ENCODE measurements around the gene VPS37D. TPM values are rescaled to one million over a fixed set of nuclear protein-coding genes. Genes with fewer than 3 reads are reported as not detected.

Gene VPS37D
- total RNA-seq, 1 experiment from 2014 or later, result 5.7 TPM

DNA sequence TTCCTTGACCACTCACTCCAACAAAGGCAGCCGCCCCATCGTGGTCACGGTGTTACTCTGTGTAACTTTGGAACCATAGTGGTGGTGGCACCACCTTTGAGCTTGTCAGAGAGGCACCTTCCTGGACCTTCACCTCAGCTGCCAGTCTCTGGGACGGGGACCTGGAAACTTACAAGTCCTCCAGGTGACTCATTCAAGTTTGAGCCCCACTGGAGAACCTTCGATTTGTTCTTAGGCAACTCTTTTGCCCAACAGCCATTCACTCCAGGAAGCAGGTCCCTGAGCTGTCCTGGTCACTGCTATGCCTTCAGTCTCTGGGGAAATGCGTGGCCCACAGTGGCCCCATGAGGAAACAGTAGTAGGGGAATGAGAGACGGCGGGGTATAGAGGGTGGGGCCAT lies 34.6 kb downstream of the VPS37D start:
- Mint-ChIP-seq H3K27ac (peak overlapping the region; percentile 41; the same call in 1 of the 2 replicates), H3K4me1 (peaks cover 15% of the 10 kb centered on the region), H3K36me3 (peaks cover 17% of the 10 kb centered on the region), H3K9me3 (no peaks in the 10 kb centered on the region), H3K27me3 (ENCODE audit: low read depth) (no peaks in the 10 kb centered on the region), H3K4me3 (no peak overlapping the region)
- no peak for DNase-seq (ENCODE audit: low spot score)
- ChIA-PET CTCF (interaction anchor here (0.6 to 8.0 kb wide), 10 partner anchors 9 to 96 kb away, joined by 3 to 61 read pairs (median 8); partner anchors contain the start of gene VPS37D), POLR2A (interaction anchor here (0.6 to 1.1 kb wide), 3 partner anchors 10 to 153 kb away, joined by 3 to 5 read pairs (median 3); no protein-coding TSS in a partner anchor)
- no peak for TF ChIP-seq TP53 (CRISPR knock-in tag; IDR thresholded peaks at IDR 0.05)
- no peak for TF ChIP-seq FOXJ3 (CRISPR knock-in tag; IDR thresholded peaks at IDR 0.05; ENCODE audit: borderline replicate concordance)
- TF ChIP-seq, protein P1, sequence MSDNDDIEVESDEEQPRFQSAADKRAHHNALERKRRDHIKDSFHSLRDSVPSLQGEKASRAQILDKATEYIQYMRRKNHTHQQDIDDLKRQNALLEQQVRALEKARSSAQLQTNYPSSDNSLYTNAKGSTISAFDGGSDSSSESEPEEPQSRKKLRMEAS (CRISPR knock-in tag; IDR thresholded peaks at IDR 0.05), result no peak
- TF ChIP-seq, protein P2, sequence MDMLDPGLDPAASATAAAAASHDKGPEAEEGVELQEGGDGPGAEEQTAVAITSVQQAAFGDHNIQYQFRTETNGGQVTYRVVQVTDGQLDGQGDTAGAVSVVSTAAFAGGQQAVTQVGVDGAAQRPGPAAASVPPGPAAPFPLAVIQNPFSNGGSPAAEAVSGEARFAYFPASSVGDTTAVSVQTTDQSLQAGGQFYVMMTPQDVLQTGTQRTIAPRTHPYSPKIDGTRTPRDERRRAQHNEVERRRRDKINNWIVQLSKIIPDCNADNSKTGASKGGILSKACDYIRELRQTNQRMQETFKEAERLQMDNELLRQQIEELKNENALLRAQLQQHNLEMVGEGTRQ (CRISPR knock-in tag; IDR thresholded peaks at IDR 0.05), result no peak
- TF ChIP-seq RELA (CRISPR knock-in tag; IDR thresholded peaks at IDR 0.05; ENCODE audit: borderline replicate concordance), result no peak
- ATAC-seq, result no peak

DNA sequence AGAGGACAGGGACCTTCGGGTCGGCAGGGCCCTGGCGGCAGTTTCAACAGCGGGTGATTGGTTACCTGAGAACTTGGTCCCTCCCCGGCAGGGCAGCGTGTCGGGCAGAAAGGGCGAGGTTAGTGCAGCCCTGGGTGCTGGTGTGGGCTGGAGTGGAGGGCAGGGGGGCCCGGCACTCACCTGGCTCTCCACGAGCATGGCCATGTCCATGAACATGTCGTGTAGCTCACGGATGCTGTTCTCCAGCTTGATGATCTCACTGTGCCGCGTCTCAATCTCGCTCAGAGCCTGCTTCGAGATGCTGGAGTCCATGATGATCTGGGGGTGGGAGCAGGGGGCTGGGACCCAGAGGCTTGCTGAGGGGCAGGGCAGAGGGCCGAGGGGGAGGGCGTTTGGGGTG lies 35.0 kb downstream of the VPS37D start:
- H3K4me1 Mint-ChIP-seq, result peaks cover 15% of the 10 kb centered on the region
- peaks cover 14% of the 10 kb centered on the region for H3K36me3 Mint-ChIP-seq
- ChIA-PET CTCF (interaction anchor here (0.6 to 8.0 kb wide), 10 partner anchors 9 to 108 kb away, joined by 3 to 61 read pairs (median 8); partner anchors contain the start of gene VPS37D), POLR2A (interaction anchor here (0.6 to 1.1 kb wide), 2 partner anchors 22 to 235 kb away, joined by 3 to 5 read pairs; no protein-coding TSS in a partner anchor)
- H3K9me3 Mint-ChIP-seq, result no peaks in the 10 kb centered on the region
- no peak for ATAC-seq
- no peaks in the 10 kb centered on the region for H3K27me3 Mint-ChIP-seq (ENCODE audit: low read depth)
- H3K4me3 Mint-ChIP-seq, result no peak overlapping the region
- DNase-seq (ENCODE audit: low spot score), result no peak
- no peak overlapping the region for H3K27ac Mint-ChIP-seq
- TF ChIP-seq TP53 (CRISPR knock-in tag; IDR thresholded peaks at IDR 0.05) (no peak), ZNF671 (CRISPR knock-in tag; IDR thresholded peaks at IDR 0.05) (no peak), JUN (CRISPR knock-in tag; IDR thresholded peaks at IDR 0.05) (no peak), JAZF1 (CRISPR knock-in tag; IDR thresholded peaks at IDR 0.05) (no peak), ATF1 (CRISPR knock-in tag; IDR thresholded peaks at IDR 0.05) (no peak), HMGA2 (CRISPR knock-in tag; IDR thresholded peaks at IDR 0.05) (no peak), NR3C1 (CRISPR knock-in tag; conservative IDR thresholded peaks at IDR 0.05; ENCODE audit: low read depth) (no peak), NR1H2 (CRISPR knock-in tag; IDR thresholded peaks at IDR 0.05) (no peak), SOX15 (CRISPR knock-in tag; IDR thresholded peaks at IDR 0.05) (no peak), GRHL2 (CRISPR knock-in tag; IDR thresholded peaks at IDR 0.05; ENCODE audit: insufficient replicate concordance, severe bottlenecking) (no peak), ZNF423 (CRISPR knock-in tag; IDR thresholded peaks at IDR 0.05) (no peak), ZNF219 (CRISPR knock-in tag; IDR thresholded peaks at IDR 0.05; ENCODE audit: borderline replicate concordance) (no peak)
- TF ChIP-seq, protein P1 (CRISPR knock-in tag; IDR thresholded peaks at IDR 0.05), result no peak
- TF ChIP-seq, protein P3, sequence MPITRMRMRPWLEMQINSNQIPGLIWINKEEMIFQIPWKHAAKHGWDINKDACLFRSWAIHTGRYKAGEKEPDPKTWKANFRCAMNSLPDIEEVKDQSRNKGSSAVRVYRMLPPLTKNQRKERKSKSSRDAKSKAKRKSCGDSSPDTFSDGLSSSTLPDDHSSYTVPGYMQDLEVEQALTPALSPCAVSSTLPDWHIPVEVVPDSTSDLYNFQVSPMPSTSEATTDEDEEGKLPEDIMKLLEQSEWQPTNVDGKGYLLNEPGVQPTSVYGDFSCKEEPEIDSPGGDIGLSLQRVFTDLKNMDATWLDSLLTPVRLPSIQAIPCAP (CRISPR knock-in tag; IDR thresholded peaks at IDR 0.05), result no peak
- TF ChIP-seq, protein P4, sequence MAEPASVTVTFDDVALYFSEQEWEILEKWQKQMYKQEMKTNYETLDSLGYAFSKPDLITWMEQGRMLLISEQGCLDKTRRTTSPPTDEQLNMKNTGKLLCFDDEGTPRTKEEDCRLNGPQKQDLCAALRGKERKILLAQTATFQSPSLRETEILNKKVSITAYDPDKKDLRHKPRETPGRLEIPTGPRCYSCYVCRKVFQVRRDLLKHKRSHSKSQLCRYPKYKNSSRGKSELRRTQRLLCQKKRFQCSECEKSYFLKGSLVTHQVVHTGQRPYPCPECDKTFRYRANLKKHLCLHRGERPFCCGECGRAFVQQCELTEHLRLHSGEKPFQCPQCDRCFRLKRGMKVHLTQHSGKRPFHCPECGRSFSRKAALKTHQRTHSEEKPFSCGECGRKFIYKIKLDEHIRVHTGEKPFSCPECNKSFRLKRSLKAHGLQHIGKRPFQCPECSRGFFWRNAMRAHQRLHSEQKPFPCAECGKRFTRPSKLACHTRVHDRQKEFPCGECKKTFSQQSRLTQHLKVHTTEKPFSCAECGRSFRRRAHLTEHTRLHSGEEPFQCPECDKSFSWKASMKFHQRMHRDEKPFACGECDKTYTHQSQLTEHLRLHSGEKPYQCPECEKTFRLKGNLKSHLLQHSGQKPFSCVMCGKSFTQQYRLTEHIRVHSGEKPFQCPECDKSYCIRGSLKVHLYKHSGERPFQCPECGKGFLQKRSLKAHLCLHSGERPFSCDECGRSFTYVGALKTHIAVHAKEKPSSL (CRISPR knock-in tag; conservative IDR thresholded peaks at IDR 0.05), result no peak
- TF ChIP-seq, protein P5, sequence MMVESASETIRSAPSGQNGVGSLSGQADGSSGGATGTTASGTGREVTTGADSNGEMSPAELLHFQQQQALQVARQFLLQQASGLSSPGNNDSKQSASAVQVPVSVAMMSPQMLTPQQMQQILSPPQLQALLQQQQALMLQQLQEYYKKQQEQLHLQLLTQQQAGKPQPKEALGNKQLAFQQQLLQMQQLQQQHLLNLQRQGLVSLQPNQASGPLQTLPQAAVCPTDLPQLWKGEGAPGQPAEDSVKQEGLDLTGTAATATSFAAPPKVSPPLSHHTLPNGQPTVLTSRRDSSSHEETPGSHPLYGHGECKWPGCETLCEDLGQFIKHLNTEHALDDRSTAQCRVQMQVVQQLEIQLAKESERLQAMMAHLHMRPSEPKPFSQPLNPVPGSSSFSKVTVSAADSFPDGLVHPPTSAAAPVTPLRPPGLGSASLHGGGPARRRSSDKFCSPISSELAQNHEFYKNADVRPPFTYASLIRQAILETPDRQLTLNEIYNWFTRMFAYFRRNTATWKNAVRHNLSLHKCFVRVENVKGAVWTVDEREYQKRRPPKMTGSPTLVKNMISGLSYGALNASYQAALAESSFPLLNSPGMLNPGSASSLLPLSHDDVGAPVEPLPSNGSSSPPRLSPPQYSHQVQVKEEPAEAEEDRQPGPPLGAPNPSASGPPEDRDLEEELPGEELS (CRISPR knock-in tag; IDR thresholded peaks at IDR 0.05), result no peak
- TF ChIP-seq, protein P6, sequence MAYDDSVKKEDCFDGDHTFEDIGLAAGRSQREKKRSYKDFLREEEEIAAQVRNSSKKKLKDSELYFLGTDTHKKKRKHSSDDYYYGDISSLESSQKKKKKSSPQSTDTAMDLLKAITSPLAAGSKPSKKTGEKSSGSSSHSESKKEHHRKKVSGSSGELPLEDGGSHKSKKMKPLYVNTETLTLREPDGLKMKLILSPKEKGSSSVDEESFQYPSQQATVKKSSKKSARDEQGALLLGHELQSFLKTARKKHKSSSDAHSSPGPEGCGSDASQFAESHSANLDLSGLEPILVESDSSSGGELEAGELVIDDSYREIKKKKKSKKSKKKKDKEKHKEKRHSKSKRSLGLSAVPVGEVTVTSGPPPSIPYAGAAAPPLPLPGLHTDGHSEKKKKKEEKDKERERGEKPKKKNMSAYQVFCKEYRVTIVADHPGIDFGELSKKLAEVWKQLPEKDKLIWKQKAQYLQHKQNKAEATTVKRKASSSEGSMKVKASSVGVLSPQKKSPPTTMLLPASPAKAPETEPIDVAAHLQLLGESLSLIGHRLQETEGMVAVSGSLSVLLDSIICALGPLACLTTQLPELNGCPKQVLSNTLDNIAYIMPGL (CRISPR knock-in tag; IDR thresholded peaks at IDR 0.05), result no peak
- TF ChIP-seq, protein P7, sequence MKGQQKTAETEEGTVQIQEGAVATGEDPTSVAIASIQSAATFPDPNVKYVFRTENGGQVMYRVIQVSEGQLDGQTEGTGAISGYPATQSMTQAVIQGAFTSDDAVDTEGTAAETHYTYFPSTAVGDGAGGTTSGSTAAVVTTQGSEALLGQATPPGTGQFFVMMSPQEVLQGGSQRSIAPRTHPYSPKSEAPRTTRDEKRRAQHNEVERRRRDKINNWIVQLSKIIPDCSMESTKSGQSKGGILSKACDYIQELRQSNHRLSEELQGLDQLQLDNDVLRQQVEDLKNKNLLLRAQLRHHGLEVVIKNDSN (CRISPR knock-in tag; IDR thresholded peaks at IDR 0.05), result no peak
- TF ChIP-seq, protein P8, sequence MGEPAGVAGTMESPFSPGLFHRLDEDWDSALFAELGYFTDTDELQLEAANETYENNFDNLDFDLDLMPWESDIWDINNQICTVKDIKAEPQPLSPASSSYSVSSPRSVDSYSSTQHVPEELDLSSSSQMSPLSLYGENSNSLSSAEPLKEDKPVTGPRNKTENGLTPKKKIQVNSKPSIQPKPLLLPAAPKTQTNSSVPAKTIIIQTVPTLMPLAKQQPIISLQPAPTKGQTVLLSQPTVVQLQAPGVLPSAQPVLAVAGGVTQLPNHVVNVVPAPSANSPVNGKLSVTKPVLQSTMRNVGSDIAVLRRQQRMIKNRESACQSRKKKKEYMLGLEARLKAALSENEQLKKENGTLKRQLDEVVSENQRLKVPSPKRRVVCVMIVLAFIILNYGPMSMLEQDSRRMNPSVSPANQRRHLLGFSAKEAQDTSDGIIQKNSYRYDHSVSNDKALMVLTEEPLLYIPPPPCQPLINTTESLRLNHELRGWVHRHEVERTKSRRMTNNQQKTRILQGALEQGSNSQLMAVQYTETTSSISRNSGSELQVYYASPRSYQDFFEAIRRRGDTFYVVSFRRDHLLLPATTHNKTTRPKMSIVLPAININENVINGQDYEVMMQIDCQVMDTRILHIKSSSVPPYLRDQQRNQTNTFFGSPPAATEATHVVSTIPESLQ (CRISPR knock-in tag; IDR thresholded peaks at IDR 0.05), result no peak

Measured in WTC11 (cell line).